NCI-H187 treated with DMSO at 0.1 percent for 48 hours (cell line): ENCODE measurements around the gene SMIM30.
"Not testable (repeated sequence)": the region's sequence is repeated elsewhere in the genome, so short reads cannot be mapped to it uniquely, and the experiment has no call there.

Source experiments
- DNase-seq: peaks from one replicate; lab custom pipeline; 2025; lab: John Stamatoyannopoulos, UW

The SMIM30 gene, protein sequence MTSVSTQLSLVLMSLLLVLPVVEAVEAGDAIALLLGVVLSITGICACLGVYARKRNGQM

DNA sequence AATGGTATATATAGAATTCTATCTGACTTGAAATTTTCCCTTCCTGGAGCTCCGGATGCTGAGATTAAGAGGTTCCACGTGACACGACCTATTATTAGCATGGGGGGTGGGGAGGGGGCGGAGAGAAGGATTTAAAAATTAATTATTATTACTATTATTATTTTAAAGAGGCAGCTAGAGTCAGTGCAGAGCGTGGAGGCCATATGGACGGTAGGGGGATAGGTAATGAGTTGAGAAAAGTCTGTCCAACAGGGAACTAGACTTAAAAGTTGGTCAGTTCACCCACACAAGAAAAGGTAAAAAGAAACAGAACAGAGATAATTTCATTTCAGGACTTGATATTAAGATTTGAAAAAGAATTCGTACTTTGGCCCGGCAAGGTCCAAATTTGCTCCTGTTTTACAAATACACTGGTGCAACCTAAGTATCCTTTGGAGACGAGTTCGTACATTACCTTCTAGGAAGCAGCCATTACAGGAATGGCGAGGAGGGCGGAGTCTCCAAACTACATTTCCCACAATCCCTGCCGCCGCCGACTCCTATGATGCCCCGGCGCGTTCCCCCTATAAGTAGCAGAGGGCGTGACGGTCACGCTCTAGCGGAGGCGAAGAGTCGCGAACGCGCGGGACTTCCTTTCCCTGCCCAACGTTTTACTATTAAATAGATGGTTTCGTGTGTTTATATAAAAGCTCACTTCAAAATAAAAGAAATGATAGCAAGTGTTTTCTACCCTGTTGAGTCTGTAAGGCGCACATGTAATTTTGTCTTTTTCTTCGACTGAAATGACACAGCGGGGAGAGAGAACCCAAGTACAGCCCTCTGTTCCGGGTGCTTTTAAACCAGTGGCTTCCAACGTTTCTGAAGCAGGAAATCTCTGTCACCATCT lies at the start of gene SMIM30:
TSS of gene SMIM30 (minus strand) at position 481 of the 886 bp plus-strand sequence. CDS start 976 bp downstream, outside the sequence.
- DNase-seq: peak; percentile 71

DNA sequence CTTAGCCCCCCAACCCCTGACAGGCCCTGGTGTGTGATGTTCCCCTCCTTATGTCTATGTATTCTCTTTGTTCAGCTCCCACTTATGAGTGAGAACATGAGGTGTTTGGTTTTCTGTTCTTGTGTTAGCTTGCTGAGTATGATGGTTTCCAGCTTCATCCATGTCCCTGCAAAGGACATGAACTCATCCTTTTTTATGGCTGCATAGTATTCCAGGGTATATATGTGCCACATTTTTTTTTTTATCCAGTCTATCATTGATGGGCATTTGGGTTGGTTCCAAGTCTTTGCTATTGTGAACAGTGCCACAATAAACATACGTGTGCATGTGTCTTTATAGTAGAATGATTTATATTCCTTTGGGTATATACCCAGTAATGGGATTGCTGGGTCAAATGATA lies 47.8 kb upstream of the SMIM30 start:
- DNase-seq: not testable (repeated sequence)

DNA sequence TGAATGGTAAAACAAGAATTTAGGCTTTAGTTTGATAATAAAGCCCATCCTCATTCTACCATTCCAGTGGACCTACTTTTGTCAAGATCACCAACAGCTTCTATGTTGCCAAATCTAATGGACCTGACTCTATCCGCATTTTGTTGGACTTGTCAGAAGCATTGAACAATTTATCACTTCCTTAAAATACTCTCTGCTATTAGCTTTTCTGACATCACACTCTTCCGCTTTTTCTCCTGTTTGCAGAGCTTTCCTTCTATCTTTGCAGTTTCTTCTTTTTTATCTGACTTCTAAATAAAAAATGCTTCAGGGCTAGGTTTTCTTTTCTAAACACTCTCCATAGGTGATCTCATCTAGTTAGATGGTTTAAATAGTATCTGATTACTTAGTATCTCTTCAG lies 42.7 kb upstream of the SMIM30 start:
- DNase-seq: no peak

DNA sequence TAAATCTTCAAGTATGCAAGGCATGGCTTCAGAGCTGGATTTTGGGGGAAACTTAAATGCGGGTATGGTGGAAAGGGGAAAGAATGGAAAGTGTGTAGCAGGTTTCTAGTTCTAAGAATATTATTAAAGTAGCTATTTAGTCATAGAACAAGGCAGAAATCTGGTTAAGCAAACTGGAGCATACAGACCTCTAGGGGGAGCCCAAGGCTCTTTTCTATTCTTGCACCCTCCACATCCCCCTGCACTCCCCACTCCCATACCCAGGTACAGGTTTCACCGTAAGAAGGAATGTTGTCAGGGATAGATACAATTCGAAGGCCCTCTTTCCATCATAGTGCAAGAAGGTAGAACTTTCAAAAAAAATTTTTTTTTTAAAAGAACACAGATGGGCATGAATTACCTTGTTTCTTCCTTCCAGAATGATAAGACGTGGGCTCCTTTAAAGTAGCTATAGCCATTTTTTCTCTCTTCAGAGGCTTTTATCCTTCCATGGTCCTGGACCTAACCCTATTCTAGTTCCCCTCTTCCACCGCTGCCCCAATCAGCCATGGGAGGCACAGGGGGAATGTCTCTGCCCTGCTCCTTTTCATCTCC lies 41.5 kb upstream of the SMIM30 start:
- peak; percentile 72 for DNase-seq

DNA sequence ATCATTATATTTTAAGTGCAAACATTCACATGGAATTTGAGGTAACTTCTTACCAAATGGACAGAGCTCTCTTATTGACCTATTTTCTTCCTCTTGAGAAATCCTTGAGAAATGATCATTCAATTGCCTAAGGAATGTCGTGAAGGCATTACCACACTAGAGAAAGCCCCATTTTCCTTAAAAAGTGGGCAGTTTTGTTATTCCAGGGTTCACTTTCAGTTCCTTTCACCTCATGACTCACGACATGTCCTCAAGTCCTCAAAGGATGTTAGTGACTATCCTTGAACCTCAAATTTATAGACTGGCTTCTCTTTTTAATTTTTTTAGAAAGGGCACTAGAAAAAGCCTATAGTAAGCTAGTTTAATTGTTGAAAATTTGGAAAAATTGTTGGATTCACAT lies 40.4 kb upstream of the SMIM30 start:
- DNase-seq: no peak

GRCh38 chr7:113154117-113154516 lies 35.8 kb upstream of the SMIM30 start:
- no peak for DNase-seq

GRCh38 chr7:113144817-113145216 lies 26.5 kb upstream of the SMIM30 start:
- no peak for DNase-seq

- no peak for DNase-seq
Measured at GRCh38 chr7:113143486-113144257, 25.3 kb upstream of the SMIM30 start.

- no peak for DNase-seq
Measured at GRCh38 chr7:113142385-113143119, 24.2 kb upstream of the SMIM30 start.

- DNase-seq: no peak
Measured at GRCh38 chr7:113141803-113142202, 23.4 kb upstream of the SMIM30 start.

DNA sequence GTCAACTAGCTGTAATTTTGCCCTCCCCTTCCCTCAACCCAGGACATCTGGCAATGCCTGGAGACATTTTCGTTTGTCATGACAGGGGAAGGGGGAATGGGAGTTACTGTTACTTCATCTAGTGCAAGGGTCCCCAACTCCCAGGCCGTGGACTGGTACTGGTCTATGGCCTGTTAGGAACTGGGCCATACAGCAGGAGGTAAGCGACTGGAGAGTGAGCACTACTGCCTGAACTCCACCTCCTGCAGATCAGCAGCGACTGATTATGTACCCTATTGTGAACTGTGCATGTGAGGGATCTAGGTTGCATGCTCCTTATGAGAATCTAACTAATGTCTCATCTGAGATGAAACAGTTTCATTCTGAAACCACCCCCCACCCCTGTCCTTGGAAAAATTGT lies 22.6 kb upstream of the SMIM30 start:
- DNase-seq: no peak

- no peak for DNase-seq
Measured at GRCh38 chr7:113137241-113137640, 18.9 kb upstream of the SMIM30 start.

DNA sequence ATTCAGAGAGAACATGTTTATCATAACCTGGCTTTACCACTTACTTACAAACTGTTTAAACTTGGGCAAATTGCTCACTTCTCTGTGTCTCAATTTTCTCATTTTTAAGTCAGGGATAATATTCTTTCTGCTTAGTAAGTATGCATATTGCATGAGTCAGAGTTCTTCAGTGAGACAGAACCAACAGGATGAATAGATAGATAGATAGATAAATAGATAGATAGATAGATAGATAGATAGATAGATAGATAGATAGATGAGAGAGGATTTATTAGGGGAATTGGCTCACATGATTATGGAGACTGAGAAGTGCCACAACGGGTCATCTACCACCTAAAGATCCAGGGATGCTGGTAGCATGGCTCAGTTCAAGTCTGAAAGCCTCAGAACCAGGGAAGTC lies 15.7 kb upstream of the SMIM30 start:
- no peak for DNase-seq

- DNase-seq: no peak
Measured at GRCh38 chr7:113131367-113131766, 13.0 kb upstream of the SMIM30 start.

DNA sequence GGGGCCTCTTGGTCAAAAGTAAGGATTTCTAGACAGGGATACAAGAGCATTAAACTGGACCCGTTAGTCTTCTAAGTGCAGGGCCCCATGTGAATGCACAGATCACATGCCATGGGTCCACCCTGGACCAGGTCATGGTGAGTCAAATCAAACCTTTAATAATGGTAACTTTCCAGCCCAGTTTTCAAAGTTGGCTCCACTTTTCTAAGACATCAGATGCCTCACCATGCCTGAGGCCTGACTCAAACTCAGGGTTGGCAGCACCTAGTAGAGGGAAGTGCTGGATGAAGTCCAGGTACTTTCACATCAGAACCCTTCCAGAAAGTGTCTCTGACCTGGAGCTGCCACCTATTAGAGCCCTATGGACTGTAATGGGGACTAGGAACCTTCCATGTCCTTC lies 9.7 kb upstream of the SMIM30 start:
- DNase-seq: no peak

GRCh38 chr7:113125728-113126127 lies 7.4 kb upstream of the SMIM30 start:
- no peak for DNase-seq

DNA sequence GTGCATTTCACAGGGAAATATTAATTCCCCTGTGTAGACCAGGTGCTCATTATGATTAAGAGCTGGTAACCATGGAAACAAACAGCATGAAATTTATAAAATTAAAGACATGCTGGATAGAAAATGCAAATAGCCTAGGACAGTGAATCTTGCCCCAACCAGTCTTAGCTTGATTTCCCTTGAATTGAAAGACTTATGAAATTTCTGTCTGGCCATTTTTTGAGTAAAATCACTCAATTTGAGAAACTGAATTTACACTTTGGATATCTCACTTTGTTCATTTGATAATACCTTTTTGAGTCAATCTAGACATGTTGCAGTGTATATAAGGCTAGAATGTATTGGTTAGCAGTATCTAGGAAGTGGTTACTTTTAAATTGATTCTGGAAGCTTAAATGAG lies 4.4 kb upstream of the SMIM30 start:
- no peak for DNase-seq

DNA sequence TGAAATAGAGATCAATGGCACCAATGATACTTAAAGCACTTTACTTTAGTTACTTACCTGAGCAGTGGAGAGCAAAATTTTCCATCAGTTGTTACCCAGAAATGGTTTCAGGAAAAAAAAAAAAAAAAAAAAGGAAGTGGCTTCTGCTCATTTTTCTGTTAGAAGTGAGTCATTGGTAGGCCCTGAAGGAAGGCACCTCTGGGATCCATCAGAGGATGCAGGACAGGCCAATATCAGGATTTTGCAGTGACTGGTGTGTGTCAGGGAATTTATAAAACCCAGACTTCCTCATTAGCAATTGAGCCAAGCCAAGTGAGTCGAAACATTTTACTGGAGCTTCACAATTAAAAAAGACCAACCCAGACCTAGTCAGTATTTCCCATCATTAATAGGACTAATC lies 2.3 kb upstream of the SMIM30 start:
- no peak for DNase-seq

DNA sequence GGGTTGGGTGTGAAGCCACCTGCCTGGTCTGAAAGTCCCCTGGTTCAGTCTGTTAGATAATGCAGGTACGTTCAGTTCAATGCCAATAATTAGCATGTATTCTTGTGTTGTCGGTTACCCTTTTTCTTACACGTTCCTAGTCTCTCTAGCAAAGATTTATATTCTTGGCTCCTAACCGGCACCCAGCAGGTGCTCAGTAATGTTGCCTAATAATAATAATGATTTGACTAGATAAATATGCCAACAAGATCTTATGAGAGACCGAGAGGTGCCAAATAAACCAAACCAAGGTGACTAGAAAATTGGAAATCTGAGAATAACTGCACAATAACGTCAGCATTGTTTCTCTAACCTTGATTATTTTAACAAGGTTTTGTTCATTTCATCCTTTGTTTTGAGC lies 1.1 kb upstream of the SMIM30 start:
- DNase-seq: no peak

GRCh38 chr7:113117374-113117774 lies 980 bp downstream of the SMIM30 start:
- DNase-seq: not testable (repeated sequence)

DNA sequence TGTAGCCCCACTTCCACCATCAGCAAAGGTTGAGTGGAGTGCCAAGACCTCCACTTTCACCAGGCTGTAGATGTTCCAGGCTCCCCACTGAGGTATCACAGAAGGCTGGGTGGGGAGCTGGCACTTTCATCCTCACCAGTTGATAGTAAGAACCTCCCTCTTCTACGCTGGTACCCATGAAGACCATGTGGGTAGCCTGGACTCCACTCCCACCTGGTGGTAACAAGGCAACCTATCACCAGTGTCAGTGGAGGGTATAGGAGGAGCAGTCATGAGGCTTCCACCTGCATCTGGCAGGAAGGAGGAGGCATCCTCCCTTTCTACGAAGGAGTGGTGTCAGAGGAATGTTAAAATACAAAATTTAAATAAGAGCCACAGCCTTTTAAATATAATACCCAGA lies 4.4 kb downstream of the SMIM30 start:
- no peak for DNase-seq

DNA sequence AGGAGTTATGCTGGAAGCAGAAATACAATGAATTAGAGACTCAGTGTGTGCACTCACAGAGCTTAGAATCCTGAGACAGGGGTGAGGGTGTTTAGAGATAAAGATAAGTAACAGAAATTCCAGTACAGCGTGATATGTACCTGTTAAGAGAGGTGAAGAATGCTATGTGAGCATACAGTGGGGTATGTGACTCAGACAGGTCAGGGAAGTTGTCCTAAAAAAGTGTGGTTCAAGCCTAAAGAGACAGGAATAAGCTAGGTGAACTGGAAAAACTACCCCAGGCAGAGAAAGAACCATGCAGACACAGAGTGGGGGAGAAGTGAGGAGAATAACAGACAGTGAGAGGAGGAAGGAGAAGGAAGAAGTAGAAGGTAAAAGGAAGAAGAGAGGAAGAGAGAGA lies 8.6 kb downstream of the SMIM30 start:
- no peak for DNase-seq
